Left lung (tissue), 10 donors: ENCODE data around the gene CWF19L1. TPM values are rescaled to one million over a fixed set of nuclear protein-coding genes. Genes with fewer than 3 reads are reported as not detected.

ENCODE experiments used
- ATAC-seq: fragments of 200-7000 bp; cut with Tn5 transposase; one replicate; pipeline ENCODE4 v1.9.1; 2020; ENCODE audit warnings: moderate library complexity
- DNase-seq, 4 donors: peaks; one replicate each; pipeline ENCODE4 v3.0.0-alpha.2; 2013 to 2020
- H3K27ac ChIP-seq, 2 donors: fragments of 200-600 bp; sonication (generic) in 1 of 2; one replicate each; pipeline versions ENCODE4 v1.5.0 to v1.8.0; 2020 to 2021
- H3K27me3 ChIP-seq, 2 donors: fragments of 200-600 bp; sonication (generic) in 1 of 2; one replicate each; pipeline versions ENCODE4 v1.5.0 to v1.8.0; 2020 to 2021
- H3K36me3 ChIP-seq, 2 donors: fragments of 200-600 bp; sonication (generic) in 1 of 2; one replicate each; pipeline versions ENCODE4 v1.5.0 to v1.8.0; 2020 to 2021
- H3K4me1 ChIP-seq, 2 donors: fragments of 200-600 bp; one replicate each; pipeline ENCODE4 v1.8.0; 2021
- H3K4me3 ChIP-seq, 2 donors: fragments of 200-600 bp; sonication (generic) in 1 of 2; one replicate each; pipeline versions ENCODE4 v1.5.0 to v1.8.0; 2020 to 2021; ENCODE audit warnings: mild to moderate bottlenecking in 1 of 2
- H3K9me3 ChIP-seq, 2 donors: fragments of 200-600 bp; sonication (generic) in 1 of 2; one replicate each; pipeline versions ENCODE4 v1.5.0 to v1.8.0; 2020 to 2021
- intact Hi-C, 2 donors: fragments of 100-400 bp; cut with DNase I; formaldehyde crosslinking; loops; one replicate each; pipeline versions ENCODE4 v1.11.2 to v1.14.2; 2022
- polyA plus RNA-seq, 6 donors: library from polyadenylated mRNA; unstranded; fragments of 120-200 nt; gene quantifications; one replicate each; pipeline ENCODE4 v1.2.1, GENCODE V29; 2013; ENCODE audit not compliant: insufficient read length in 6 of 6
- total RNA-seq, 2 donors: library from RNA; stranded (reverse); fragmentation: NEBNext Ultra II Directional; extraction: Animal tissue kit (Norgen Biotek cat#: 25700); gene quantifications; one replicate each; pipeline ENCODE4 v1.2.1, GENCODE V29; 2021
- TF ChIP-seq, protein P1 (sequence below), 2 donors: fragments of 200-600 bp; sonication (generic) in 1 of 2; IDR thresholded peaks; one replicate each; pipeline versions ENCODE4 v1.5.0 to v1.8.0; 2021; ENCODE audit warnings: antibody characterized with exemption in 2 of 2
- donor health status: DM: no; HTN: yes; CAD: no.
- donor health status: DM: no; HTN: no; CAD: no.

CWF19L1 gene
- total and polyA plus RNA-seq, 8 donors, result 17.5 to 37.2 (median 33.2) TPM

DNA sequence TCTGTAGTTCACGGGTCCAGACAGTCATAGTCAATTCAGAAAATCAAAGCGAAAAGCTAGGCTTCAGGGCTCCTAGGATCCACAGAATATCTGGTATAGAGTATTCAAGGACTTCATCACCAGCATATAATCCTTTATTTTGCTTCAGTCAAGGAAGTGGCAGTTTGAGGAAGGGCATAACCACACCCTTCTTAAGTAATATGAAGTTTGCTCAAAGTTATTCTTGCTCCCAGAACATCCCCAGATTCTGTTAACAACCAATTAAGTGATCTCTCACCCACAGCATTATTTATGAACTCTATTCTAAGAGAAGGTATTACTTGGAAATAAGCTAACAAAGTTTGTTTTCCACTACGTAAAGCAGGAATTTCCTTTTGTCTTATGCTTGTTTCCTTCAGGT is 13.2 kb downstream of the CWF19L1 start:
- H3K4me3 ChIP-seq, result no peak overlapping the region
- TF ChIP-seq, protein P1, sequence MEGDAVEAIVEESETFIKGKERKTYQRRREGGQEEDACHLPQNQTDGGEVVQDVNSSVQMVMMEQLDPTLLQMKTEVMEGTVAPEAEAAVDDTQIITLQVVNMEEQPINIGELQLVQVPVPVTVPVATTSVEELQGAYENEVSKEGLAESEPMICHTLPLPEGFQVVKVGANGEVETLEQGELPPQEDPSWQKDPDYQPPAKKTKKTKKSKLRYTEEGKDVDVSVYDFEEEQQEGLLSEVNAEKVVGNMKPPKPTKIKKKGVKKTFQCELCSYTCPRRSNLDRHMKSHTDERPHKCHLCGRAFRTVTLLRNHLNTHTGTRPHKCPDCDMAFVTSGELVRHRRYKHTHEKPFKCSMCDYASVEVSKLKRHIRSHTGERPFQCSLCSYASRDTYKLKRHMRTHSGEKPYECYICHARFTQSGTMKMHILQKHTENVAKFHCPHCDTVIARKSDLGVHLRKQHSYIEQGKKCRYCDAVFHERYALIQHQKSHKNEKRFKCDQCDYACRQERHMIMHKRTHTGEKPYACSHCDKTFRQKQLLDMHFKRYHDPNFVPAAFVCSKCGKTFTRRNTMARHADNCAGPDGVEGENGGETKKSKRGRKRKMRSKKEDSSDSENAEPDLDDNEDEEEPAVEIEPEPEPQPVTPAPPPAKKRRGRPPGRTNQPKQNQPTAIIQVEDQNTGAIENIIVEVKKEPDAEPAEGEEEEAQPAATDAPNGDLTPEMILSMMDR (IDR thresholded peaks at IDR 0.05), result no peak
- H3K36me3 ChIP-seq, result peaks cover 0 to 91% of the 10 kb centered on the region in 2 donors
- H3K4me1 ChIP-seq, result peaks cover 4 to 25% of the 10 kb centered on the region in 2 donors
- no peak for DNase-seq
- no peaks in the 10 kb centered on the region for H3K9me3 ChIP-seq
- peak; percentile 27 for ATAC-seq
- H3K27me3 ChIP-seq, result no peaks in the 10 kb centered on the region
- intact Hi-C loops, result no loop called here
- H3K27ac ChIP-seq, result peak overlapping the region in 1 of 2 donors; percentile 18

DNA sequence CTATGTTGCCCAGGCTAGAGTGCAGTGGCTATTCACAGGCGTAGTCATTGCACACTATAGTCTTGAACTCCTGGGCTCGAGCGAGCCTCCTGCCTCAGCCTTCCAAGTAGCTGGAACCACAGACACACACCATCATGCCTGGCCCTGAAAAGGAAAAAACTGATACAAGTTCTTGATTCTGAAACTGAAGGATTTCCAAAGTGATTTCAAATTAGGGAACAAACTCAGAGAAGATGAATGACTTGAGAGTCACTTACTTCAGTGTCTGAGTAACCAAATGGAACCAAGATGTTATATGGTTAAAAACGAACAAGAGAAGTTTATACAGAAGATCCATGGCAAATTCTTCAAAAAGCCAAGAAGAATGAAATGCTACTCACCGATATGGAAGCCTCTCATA is 14.4 kb downstream of the CWF19L1 start:
- no peaks in the 10 kb centered on the region for H3K9me3 ChIP-seq
- no peak overlapping the region for H3K27ac ChIP-seq
- H3K4me1 ChIP-seq, result peaks cover 4 to 25% of the 10 kb centered on the region in 2 donors
- H3K27me3 ChIP-seq, result no peaks in the 10 kb centered on the region
- ATAC-seq (no peak), DNase-seq (no peak)
- no peak overlapping the region for H3K4me3 ChIP-seq
- TF ChIP-seq, protein P1 (IDR thresholded peaks at IDR 0.05), result no peak
- intact Hi-C loops, result no loop called here
- H3K36me3 ChIP-seq, result peaks cover 0 to 91% of the 10 kb centered on the region in 2 donors

GRCh38 chr10:100248820-100249219 is 18.6 kb downstream of the CWF19L1 start:
- peaks cover 0 to 2% of the 10 kb centered on the region in 2 donors for H3K4me1 ChIP-seq
- ATAC-seq, result no peak
- intact Hi-C loops, result no loop called here
- H3K27me3 ChIP-seq, result no peaks in the 10 kb centered on the region
- TF ChIP-seq, protein P1 (IDR thresholded peaks at IDR 0.05), result no peak
- no peak for DNase-seq
- peaks cover 0 to 99% of the 10 kb centered on the region in 2 donors for H3K36me3 ChIP-seq
- H3K27ac ChIP-seq, result no peak overlapping the region
- H3K4me3 ChIP-seq, result no peak overlapping the region
- H3K9me3 ChIP-seq, result no peaks in the 10 kb centered on the region

DNA sequence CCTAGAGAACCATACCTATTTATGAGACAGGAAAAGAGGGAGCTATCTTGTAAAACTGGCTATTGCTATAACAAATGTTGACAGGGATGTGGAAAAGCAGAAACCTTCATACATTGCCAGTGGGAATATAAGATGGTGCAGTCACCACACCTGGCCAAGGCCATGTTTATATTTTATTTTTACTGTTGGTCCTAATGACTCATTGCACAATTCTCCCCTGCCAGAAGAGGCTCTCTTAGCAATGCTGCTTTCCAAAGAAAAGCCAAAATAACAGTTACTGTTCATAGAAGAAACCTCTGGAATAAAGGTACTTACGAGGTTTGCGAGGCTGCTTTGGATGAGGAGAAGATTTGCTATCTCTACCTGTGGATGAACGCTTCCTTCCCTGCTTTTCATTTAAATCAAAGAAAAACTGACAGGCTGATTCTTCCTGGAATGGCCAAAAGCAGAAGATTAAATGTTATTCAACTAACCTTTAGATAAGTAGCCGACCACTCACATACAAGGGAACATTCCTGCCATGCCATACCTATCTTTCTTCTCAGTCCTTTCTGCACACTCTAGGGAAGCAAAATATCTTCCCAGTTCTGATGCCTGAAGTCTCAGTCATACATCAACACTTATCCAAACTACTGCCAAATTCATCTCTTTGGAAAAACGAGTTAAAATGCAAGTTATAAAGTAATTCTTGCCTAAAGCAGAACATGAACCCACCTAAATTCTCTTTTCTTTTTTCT is 21.8 kb downstream of the CWF19L1 start:
- DNase-seq, result no peak
- no peaks in the 10 kb centered on the region for H3K27me3 ChIP-seq
- ATAC-seq, result no peak
- TF ChIP-seq, protein P1 (IDR thresholded peaks at IDR 0.05), result no peak
- no peak overlapping the region for H3K27ac ChIP-seq
- no peaks in the 10 kb centered on the region for H3K4me1 ChIP-seq
- intact Hi-C loops, result no loop called here
- H3K9me3 ChIP-seq, result no peaks in the 10 kb centered on the region
- H3K36me3 ChIP-seq, result peaks cover 0 to 96% of the 10 kb centered on the region in 2 donors
- no peak overlapping the region for H3K4me3 ChIP-seq

DNA sequence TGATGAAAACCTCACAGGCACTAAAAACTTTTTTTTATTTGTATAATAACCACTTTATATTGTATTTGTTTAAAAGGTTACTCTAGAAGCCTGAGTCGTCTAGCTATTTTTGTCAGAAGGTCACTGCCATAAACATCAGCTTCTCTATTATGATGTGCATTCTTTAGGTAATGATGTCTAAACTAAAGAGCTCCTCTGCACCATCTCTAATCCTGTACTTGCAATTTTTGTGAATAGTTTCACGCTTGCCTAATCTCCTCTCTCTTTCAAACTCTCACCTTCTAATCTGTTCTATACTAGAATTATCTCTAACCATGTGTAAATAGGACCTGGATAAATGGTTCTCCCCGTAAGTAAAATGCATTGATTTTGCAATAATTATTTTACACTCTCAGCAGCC is 27.6 kb downstream of the CWF19L1 start:
- DNase-seq, result no peak
- Histone ChIP-seq H3K27ac (no peak overlapping the region), H3K36me3 (peaks cover 0 to 97% of the 10 kb centered on the region in 2 donors), H3K9me3 (no peaks in the 10 kb centered on the region), H3K4me3 (no peak overlapping the region), H3K4me1 (no peaks in the 10 kb centered on the region), H3K27me3 (no peaks in the 10 kb centered on the region)
- no peak for ATAC-seq
- intact Hi-C loops, result no loop called here
- TF ChIP-seq, protein P1 (IDR thresholded peaks at IDR 0.05), result no peak
